GM12878 (cell line): ENCODE data around the gene PFKL. TPM values are rescaled to one million over a fixed set of nuclear protein-coding genes. Genes with fewer than 3 reads are reported as not detected.

Experiments
- ATAC-seq: fragments of 200-7000 bp; cut with Tn5 transposase; 3 replicates; pipeline ENCODE4 v1.9.1; 2020; ENCODE audit warnings: mild to moderate bottlenecking, moderate library complexity
- BruUV-seq: library from RNA; stranded (reverse); fragments of 400-500 nt; replicated peaks from 2 replicates; lab custom pipeline; 2021; lab: Mats Ljungman, UMichigan
- CTCF ChIA-PET: fragments of 300-600 bp; sonication (Branson Sonifier 250); formaldehyde crosslinking; extraction: SDS; loops from one replicate; lab custom pipeline; 2021; ENCODE audit warnings: inconsistent platforms; lab: Yijun Ruan, JAX
- POLR2A ChIA-PET: fragments of 350-600 bp; formaldehyde crosslinking; extraction: SDS; loops from one replicate; lab custom pipeline; 2021; ENCODE audit warnings: inconsistent platforms; lab: Charles Lee
- RAD21 ChIA-PET: fragments of 300-600 bp; sonication (Branson Sonifier 250); formaldehyde crosslinking; loops from one replicate; lab custom pipeline; 2023; ENCODE audit warnings: antibody characterized with exemption; ENCODE audit not compliant: unreplicated experiment; lab: Charles Lee
- SMC1A ChIA-PET: fragments of 300-600 bp; sonication (Branson Sonifier 250); formaldehyde crosslinking; loops from one replicate; lab custom pipeline; 2023; ENCODE audit not compliant: unreplicated experiment, uncharacterized antibody; lab: Charles Lee
- DNase-seq: peaks from one replicate; pipeline ENCODE4 v3.0.0-alpha.2; 2011; ENCODE audit warnings: low read depth, low spot score
- FAIRE-seq: peaks from 3 replicates; lab custom pipeline; 2011; peaks lifted over from hg19 to GRCh38; lab: Jason Lieb, UNC
- H2AFZ ChIP-seq: 2 replicates; pipeline ENCODE4 v1.6.0; 2011; ENCODE audit warnings: low read depth, low read length, control low read depth; ENCODE audit not compliant: control insufficient read depth
- H3K27ac ChIP-seq: 2 replicates; pipeline ENCODE4 v1.5.1; 2011; ENCODE audit warnings: control low read depth; ENCODE audit not compliant: control insufficient read depth, insufficient read depth
- H3K27me3 ChIP-seq, 2 experiments: replicated peaks in 1 of 2; 2 replicates each; pipeline versions ENCODE4 v1.6.0 to v1.6.1; 2011; ENCODE audit warnings: low read length in 1 of 2; ENCODE audit not compliant: control insufficient read depth in 2 of 2, insufficient read depth in 2 of 2
- H3K36me3 ChIP-seq, 2 experiments: 2 replicates each; pipeline ENCODE4 v1.5.1; 2011; ENCODE audit warnings: low read length in 1 of 2; ENCODE audit not compliant: control insufficient read depth in 2 of 2, insufficient read depth in 2 of 2
- H3K4me1 ChIP-seq: 2 replicates; pipeline ENCODE4 v1.6.1; 2011; ENCODE audit warnings: mild to moderate bottlenecking, low read length, moderate library complexity, mixed read lengths; ENCODE audit not compliant: control insufficient read depth, insufficient read depth
- H3K4me2 ChIP-seq: 2 replicates; pipeline ENCODE4 v1.6.0; 2011; ENCODE audit warnings: control low read depth; ENCODE audit not compliant: control insufficient read depth, insufficient read depth
- H3K4me3 ChIP-seq: fragments of 200-600 bp; sonication (generic); 2 replicates; pipeline ENCODE4 v1.5.1; 2016
- H3K79me2 ChIP-seq: 2 replicates; pipeline ENCODE4 v1.6.0; 2011; ENCODE audit warnings: low read length; ENCODE audit not compliant: control insufficient read depth, insufficient read depth
- H3K9ac ChIP-seq: 2 replicates; pipeline ENCODE4 v1.8.0; 2011; ENCODE audit warnings: low read length, control low read depth, mixed read lengths; ENCODE audit not compliant: control insufficient read depth, insufficient read depth
- H3K9me3 ChIP-seq: replicated peaks from 3 replicates; pipeline ENCODE4 v1.5.1; 2011; ENCODE audit warnings: mild to moderate bottlenecking, low read length; ENCODE audit not compliant: control insufficient read depth, insufficient read depth
- H4K20me1 ChIP-seq: 2 replicates; pipeline ENCODE4 v1.6.0; 2011; ENCODE audit not compliant: control insufficient read depth, insufficient read depth
- CHD1 ChIP-seq: IDR thresholded peaks from 2 replicates; pipeline ENCODE4 v1.6.1; 2012; ENCODE audit warnings: low read depth, low read length, improper control_type of control experiment
- CREB1 ChIP-seq: IDR thresholded peaks from 2 replicates; pipeline ENCODE4 v1.6.1; 2012; ENCODE audit warnings: low read depth, mild to moderate bottlenecking, inconsistent platforms
- EZH2 ChIP-seq: IDR thresholded peaks from 2 replicates; pipeline ENCODE4 v1.6.1; 2012; ENCODE audit warnings: low read depth, mild to moderate bottlenecking, control low read depth, inconsistent platforms, low read length, borderline replicate concordance; ENCODE audit not compliant: control insufficient read depth
- HCFC1 ChIP-seq: fragments of 150-350 bp; IDR thresholded peaks from 2 replicates; pipeline ENCODE4 v1.6.1; 2014; ENCODE audit warnings: low read length
- MXI1 ChIP-seq: fragments of 150-350 bp; IDR thresholded peaks from 2 replicates; pipeline ENCODE4 v1.6.1; 2011; ENCODE audit warnings: low read depth, mild to moderate bottlenecking, inconsistent platforms, low read length, improper control_type of control experiment
- MYB ChIP-seq: fragments of 150-350 bp; IDR thresholded peaks from 2 replicates; pipeline ENCODE4 v1.6.1; 2014; ENCODE audit warnings: mild to moderate bottlenecking, low read depth, low read length, borderline replicate concordance
- NRF1 ChIP-seq: conservative IDR thresholded peaks from 2 replicates; pipeline ENCODE4 v1.6.1; 2011; ENCODE audit warnings: mild to moderate bottlenecking, low read depth, low read length, improper control_type of control experiment
- POU2F2 ChIP-seq: IDR thresholded peaks from 3 replicates; pipeline ENCODE4 v1.6.1; 2011; ENCODE audit warnings: low read depth, mild to moderate bottlenecking, low read length, borderline replicate concordance
- RBBP5 ChIP-seq: fragments of 200-600 bp; sonication (generic); conservative IDR thresholded peaks from 2 replicates; pipeline ENCODE4 v1.6.1; 2016
- WGBS: methylation state at CpG from one replicate; pipeline ENCODE4 v1.1.6; 2016; ENCODE audit warnings: low lambda C conversion rate; ENCODE audit not compliant: insufficient replicate concordance, insufficient coverage; ENCODE audit errors: missing lambda C conversion rate; 5-methylcytosine and 5-hydroxymethylcytosine counted together
- in situ Hi-C: fragments of 300-500 bp; cut with MboI; formaldehyde crosslinking; loops from 9 replicates; pipeline ENCODE4 v1.14.3; 2018; ENCODE audit warnings: mixed read lengths
- intact Hi-C: fragments of 100-400 bp; cut with micrococcal nuclease; formaldehyde crosslinking; loops from one replicate; pipeline ENCODE4 v1.14.2; 2022; ENCODE audit not compliant: unreplicated experiment
- polyA plus RNA-seq, 11 experiments: library from polyadenylated mRNA; depleted of rRNA in 4 of 11; unstranded in 6 of 11; stranded (reverse) in 5 of 11; fragments of >200 nt; fragmentation: Nextera tagmentation in 4 of 11; fragmentation: Illumina TruSeq in 1 of 11; extraction: Ambion mirVana in 4 of 11; extraction: Trizol in 1 of 11; gene quantifications; 1 replicate in 1 of 11; 2 replicates in 10 of 11; pipeline versions ENCODE4 v1.2.1 to v1.2.3, GENCODE V29; 2011 to 2016; ENCODE audit warnings: inconsistent platforms in 2 of 11, missing spikeins in 2 of 11, low read depth in 1 of 11
- total RNA-seq, 4 experiments: library from RNA; depleted of rRNA in 3 of 4; stranded (reverse); fragments of >200 nt in 3 of 4; fragmentation: Illumina TruSeq in 1 of 4; extraction: Trizol in 1 of 4; gene quantifications; 2 replicates each; pipeline versions ENCODE4 v1.2.1 to v1.2.3, GENCODE V29; 2013 to 2021
- TF ChIP-seq, protein P1 (sequence below): IDR thresholded peaks from 2 replicates; pipeline ENCODE4 v1.6.1; 2011; ENCODE audit warnings: mild to moderate bottlenecking, low read depth, low read length, moderate library complexity; ENCODE audit not compliant: insufficient replicate concordance
- TF ChIP-seq, protein P2 (sequence below): fragments of 450-650 bp; IDR thresholded peaks from 2 replicates; pipeline ENCODE4 v1.6.1; 2017; ENCODE audit warnings: mild to moderate bottlenecking, moderate library complexity

PFKL gene
- total and polyA plus RNA-seq, 10 of the 15 experiments (the other 5 are each of a cell fraction or from before 2014, with no cell fraction given) = 1.2 to 192 (median 112) TPM

DNA sequence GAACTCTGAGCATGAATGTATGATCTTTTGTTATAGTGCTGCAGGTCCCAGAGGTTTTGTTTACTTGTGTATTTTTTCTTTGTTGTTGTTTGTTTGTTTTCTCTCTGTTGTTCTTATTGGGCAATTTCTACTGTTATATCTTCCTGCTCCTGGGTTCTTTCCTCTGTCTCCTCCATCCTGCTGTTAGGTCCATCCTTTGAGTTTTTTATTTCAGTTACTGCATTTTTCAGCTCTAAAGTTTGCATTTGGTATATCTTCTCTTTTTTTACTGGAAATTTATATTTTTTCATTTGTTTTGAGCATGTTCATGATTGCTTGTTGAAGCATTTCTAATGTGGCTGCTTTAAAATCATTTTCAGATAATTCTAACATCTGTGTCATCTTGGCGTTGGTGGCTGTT is 63.4 kb downstream of the PFKL start:
- intact Hi-C loops (no loop called here), in situ Hi-C loops (no loop called here)
- WGBS = 100% methylated on average over 1 of the region's 1 CpG
- BruUV-seq = no TSS peak
- Histone ChIP-seq H3K4me3 (no peak overlapping the region), H3K36me3 (no peaks in the 10 kb centered on the region), H3K27me3 (no peaks in the 10 kb centered on the region), H2AFZ (no peak overlapping the region), H3K9ac (no peak overlapping the region), H3K4me2 (no peak overlapping the region), H3K9me3 (no peaks in the 10 kb centered on the region; the same call in 2 of the 3 replicates), H4K20me1 (no peaks in the 10 kb centered on the region), H3K4me1 (no peaks in the 10 kb centered on the region), H3K79me2 (no peaks in the 10 kb centered on the region), H3K27ac (no peak overlapping the region)
- no peak for FAIRE-seq
- POLR2A ChIA-PET = no interaction called here
- SMC1A ChIA-PET = no interaction called here
- RAD21 ChIA-PET = no interaction called here
- ATAC-seq = no peak
- CTCF ChIA-PET = no interaction called here
- no peak for DNase-seq
- TF ChIP-seq RBBP5 (no peak), HCFC1 (no peak), MXI1 (no peak)
- TF ChIP-seq, protein P1, sequence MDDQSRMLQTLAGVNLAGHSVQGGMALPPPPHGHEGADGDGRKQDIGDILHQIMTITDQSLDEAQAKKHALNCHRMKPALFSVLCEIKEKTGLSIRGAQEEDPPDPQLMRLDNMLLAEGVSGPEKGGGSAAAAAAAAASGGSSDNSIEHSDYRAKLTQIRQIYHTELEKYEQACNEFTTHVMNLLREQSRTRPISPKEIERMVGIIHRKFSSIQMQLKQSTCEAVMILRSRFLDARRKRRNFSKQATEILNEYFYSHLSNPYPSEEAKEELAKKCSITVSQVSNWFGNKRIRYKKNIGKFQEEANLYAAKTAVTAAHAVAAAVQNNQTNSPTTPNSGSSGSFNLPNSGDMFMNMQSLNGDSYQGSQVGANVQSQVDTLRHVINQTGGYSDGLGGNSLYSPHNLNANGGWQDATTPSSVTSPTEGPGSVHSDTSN = no peak

DNA sequence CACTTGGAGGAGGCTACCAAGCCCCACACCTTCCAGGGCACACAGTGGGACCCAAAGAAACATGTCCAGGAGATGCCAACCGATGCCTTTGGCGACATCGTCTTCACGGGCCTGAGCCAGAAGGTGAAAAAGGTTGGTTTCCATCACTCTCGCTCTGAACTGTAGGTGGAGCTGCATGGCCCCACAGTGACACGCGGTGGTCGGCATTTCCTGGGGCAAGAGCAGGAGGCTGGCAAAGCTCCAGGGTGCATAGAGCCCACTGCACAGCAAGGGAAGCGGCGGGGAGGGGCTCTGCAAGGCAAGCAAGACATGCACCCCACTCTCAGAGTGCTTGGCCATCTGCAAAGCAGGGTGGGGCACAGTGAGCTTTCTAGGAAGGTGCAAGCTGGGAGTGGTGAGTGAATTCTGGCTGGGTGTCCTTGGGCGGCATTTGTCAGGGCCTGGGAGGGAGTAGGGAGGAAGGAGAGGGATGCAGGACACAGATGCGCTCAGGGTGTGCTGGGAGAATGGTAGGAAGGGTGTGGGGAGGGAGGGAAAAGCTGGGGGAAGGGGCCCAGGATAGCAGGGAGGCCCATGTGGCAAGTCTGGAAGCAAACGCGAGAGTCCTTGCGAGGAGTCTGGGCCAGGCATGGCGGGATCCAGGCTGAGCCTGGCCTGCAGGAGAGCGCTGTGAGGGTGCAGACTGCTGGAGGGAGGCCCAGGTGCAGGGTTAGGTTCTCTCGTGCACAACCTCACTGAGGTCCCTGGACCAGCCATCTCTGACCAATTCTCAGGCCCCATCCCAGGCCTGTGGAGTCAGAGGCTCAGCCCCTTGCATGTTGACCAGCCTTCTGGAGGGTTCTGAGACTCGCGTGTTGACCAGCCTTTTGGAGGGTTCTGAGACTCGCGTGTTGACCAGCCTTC is 64.5 kb downstream of the PFKL start:
- ChIA-PET CTCF (no interaction called here), POLR2A (no interaction called here), SMC1A (no interaction called here), RAD21 (no interaction called here)
- no peak for ATAC-seq
- H3K79me2 ChIP-seq = no peaks in the 10 kb centered on the region
- no peak overlapping the region for H2AFZ ChIP-seq
- no peaks in the 10 kb centered on the region for H3K4me1 ChIP-seq
- DNase-seq = no peak
- H3K4me2 ChIP-seq = no peak overlapping the region
- H4K20me1 ChIP-seq = no peaks in the 10 kb centered on the region
- no TSS peak for BruUV-seq
- H3K27ac ChIP-seq = no peak overlapping the region
- no peak overlapping the region for H3K4me3 ChIP-seq
- no peak for FAIRE-seq
- no peaks in the 10 kb centered on the region; the same call in 2 of the 3 replicates for H3K9me3 ChIP-seq
- intact Hi-C loops = no loop called here
- WGBS = 67% methylated on average over 22 of the region's 22 CpGs
- in situ Hi-C loops = no loop called here
- no peaks in the 10 kb centered on the region for H3K27me3 ChIP-seq
- no peaks in the 10 kb centered on the region for H3K36me3 ChIP-seq
- no peak overlapping the region for H3K9ac ChIP-seq
- TF ChIP-seq CREB1 (no peak), CHD1 (no peak), MYB (no peak), POU2F2 (no peak), EZH2 (no peak), NRF1 (no peak)
- TF ChIP-seq, protein P2, sequence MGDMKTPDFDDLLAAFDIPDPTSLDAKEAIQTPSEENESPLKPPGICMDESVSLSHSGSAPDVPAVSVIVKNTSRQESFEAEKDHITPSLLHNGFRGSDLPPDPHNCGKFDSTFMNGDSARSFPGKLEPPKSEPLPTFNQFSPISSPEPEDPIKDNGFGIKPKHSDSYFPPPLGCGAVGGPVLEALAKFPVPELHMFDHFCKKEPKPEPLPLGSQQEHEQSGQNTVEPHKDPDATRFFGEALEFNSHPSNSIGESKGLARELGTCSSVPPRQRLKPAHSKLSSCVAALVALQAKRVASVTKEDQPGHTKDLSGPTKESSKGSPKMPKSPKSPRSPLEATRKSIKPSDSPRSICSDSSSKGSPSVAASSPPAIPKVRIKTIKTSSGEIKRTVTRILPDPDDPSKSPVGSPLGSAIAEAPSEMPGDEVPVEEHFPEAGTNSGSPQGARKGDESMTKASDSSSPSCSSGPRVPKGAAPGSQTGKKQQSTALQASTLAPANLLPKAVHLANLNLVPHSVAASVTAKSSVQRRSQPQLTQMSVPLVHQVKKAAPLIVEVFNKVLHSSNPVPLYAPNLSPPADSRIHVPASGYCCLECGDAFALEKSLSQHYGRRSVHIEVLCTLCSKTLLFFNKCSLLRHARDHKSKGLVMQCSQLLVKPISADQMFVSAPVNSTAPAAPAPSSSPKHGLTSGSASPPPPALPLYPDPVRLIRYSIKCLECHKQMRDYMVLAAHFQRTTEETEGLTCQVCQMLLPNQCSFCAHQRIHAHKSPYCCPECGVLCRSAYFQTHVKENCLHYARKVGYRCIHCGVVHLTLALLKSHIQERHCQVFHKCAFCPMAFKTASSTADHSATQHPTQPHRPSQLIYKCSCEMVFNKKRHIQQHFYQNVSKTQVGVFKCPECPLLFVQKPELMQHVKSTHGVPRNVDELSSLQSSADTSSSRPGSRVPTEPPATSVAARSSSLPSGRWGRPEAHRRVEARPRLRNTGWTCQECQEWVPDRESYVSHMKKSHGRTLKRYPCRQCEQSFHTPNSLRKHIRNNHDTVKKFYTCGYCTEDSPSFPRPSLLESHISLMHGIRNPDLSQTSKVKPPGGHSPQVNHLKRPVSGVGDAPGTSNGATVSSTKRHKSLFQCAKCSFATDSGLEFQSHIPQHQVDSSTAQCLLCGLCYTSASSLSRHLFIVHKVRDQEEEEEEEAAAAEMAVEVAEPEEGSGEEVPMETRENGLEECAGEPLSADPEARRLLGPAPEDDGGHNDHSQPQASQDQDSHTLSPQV = no peak
